Tibial nerve (tissue), 4 donors: ENCODE results near the gene DPAGT1. TPM values are rescaled to one million over a fixed set of nuclear protein-coding genes. Genes with fewer than 3 reads are reported as not detected.
"Not testable (repeated sequence)": the region's sequence is repeated elsewhere in the genome, so short reads cannot be mapped to it uniquely, and the experiment has no call there.

ENCODE experiments used
- DNase-seq, 2 donors: peaks; one replicate each; pipeline ENCODE4 v3.0.0-alpha.2; 2019; ENCODE audit warnings: low spot score in 2 of 2
- H3K27ac ChIP-seq, 4 donors: fragments of 200-600 bp; sonication (generic) in 3 of 4; one replicate each; pipeline ENCODE4 v1.5.1; 2017 to 2019; ENCODE audit warnings: mild to moderate bottlenecking in 1 of 4
- H3K27me3 ChIP-seq, 2 donors: fragments of 200-600 bp; sonication (generic) in 1 of 2; one replicate each; pipeline versions ENCODE4 v1.5.1 to v1.6.0; 2017 to 2019
- H3K36me3 ChIP-seq, 3 donors: fragments of 200-600 bp; sonication (generic); one replicate each; pipeline ENCODE4 v1.5.1; 2018 to 2019
- H3K4me1 ChIP-seq, 4 donors: fragments of 200-600 bp; sonication (generic) in 3 of 4; one replicate each; pipeline ENCODE4 v1.5.1; 2017 to 2019
- H3K4me3 ChIP-seq, 4 donors: fragments of 200-600 bp; sonication (generic) in 3 of 4; one replicate each; pipeline ENCODE4 v1.5.1; 2017 to 2019; ENCODE audit warnings: mild to moderate bottlenecking in 1 of 4, moderate library complexity in 1 of 4
- H3K9me3 ChIP-seq, 4 donors: fragments of 200-600 bp; sonication (generic) in 3 of 4; one replicate each; pipeline ENCODE4 v1.5.1; 2017 to 2019
- EP300 ChIP-seq, 2 donors: sonication (generic); formaldehyde crosslinking; IDR thresholded peaks; one replicate each; pipeline ENCODE4 v1.6.1; 2017; ENCODE audit warnings: antibody characterized with exemption in 2 of 2, mild to moderate bottlenecking in 1 of 2
- POLR2A ChIP-seq, 2 donors: fragments of 450-650 bp; IDR thresholded peaks; one replicate each; pipeline ENCODE4 v1.6.1; 2017; ENCODE audit warnings: antibody characterized with exemption in 2 of 2, mild to moderate bottlenecking in 2 of 2, moderate library complexity in 2 of 2
- WGBS, 2 donors: methylation state at CpG; one replicate each; pipeline ENCODE4 v1.1.5; 2018; 5-methylcytosine and 5-hydroxymethylcytosine counted together
- total RNA-seq, 4 donors: library from RNA; depleted of rRNA; stranded (reverse); fragments of >200 nt; gene quantifications; one replicate each; pipeline ENCODE4 v1.1.0, GENCODE V29; 2016
- TF ChIP-seq, protein P1 (sequence below), 5 experiments: fragments of 200-600 bp in 3 of 5; fragments of 450-650 bp in 2 of 5; sonication (generic) in 3 of 5; IDR thresholded peaks; one replicate each; pipeline ENCODE4 v1.5.1; 2016 to 2019; ENCODE audit warnings: antibody characterized with exemption in 5 of 5, mild to moderate bottlenecking in 3 of 5, moderate library complexity in 2 of 5

Gene DPAGT1
- total RNA-seq, 4 donors from 2014 or later = 20.7 to 33.9 (median 23.5) TPM

DNA sequence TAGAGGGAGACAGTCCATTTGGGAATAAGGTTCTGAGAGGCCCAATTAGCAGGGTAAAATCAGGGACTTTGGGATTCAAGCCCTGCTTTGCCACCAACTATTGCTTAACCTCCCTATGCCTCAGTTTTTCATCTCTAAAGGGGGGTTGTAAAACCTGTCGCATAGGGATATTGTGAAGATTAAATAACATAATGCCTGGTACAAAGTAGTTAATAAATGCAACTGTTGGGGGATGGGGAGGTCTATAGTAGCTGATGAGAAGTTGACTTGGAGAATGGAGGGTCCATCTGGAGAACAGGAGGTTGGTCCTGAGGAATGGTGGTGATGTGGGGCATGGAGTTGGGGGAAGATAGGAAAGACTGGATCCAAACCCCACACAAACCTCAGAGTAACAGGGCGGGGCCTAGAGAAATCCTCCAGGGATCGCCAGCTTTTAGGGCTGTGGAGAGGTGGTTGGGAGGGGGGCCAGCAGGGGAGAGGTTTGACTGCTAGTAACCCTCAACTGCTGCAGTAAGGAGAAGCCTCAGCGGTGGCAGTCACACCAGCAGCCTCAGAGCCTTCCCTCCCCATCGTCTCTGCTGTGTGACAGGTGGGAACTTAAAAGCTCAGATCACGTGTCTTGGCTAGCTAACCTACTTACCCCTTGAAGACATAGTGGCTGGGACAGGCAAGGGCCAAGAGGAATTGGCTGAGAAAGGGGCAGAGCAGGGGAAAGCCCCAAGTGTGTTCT, 46.1 kb upstream of the DPAGT1 start:
- H3K4me3 ChIP-seq = no peak overlapping the region
- H3K27me3 ChIP-seq = peaks cover 0 to 33% of the 10 kb centered on the region in 2 donors
- peaks cover 0 to 30% (median 7%) of the 10 kb centered on the region in 4 donors for H3K4me1 ChIP-seq
- no peak overlapping the region for H3K27ac ChIP-seq
- no peaks in the 10 kb centered on the region for H3K9me3 ChIP-seq
- no peak for DNase-seq
- no peaks in the 10 kb centered on the region for H3K36me3 ChIP-seq
- no peak for TF ChIP-seq EP300 (IDR thresholded peaks at IDR 0.05)
- no peak for TF ChIP-seq POLR2A (IDR thresholded peaks at IDR 0.05)
- TF ChIP-seq, protein P1, sequence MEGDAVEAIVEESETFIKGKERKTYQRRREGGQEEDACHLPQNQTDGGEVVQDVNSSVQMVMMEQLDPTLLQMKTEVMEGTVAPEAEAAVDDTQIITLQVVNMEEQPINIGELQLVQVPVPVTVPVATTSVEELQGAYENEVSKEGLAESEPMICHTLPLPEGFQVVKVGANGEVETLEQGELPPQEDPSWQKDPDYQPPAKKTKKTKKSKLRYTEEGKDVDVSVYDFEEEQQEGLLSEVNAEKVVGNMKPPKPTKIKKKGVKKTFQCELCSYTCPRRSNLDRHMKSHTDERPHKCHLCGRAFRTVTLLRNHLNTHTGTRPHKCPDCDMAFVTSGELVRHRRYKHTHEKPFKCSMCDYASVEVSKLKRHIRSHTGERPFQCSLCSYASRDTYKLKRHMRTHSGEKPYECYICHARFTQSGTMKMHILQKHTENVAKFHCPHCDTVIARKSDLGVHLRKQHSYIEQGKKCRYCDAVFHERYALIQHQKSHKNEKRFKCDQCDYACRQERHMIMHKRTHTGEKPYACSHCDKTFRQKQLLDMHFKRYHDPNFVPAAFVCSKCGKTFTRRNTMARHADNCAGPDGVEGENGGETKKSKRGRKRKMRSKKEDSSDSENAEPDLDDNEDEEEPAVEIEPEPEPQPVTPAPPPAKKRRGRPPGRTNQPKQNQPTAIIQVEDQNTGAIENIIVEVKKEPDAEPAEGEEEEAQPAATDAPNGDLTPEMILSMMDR (IDR thresholded peaks at IDR 0.05) = no peak
- WGBS, 2 donors = 61 to 72% methylated on average over 6 of the region's 6 CpGs

GRCh38 chr11:119145551-119145950, 43.9 kb upstream of the DPAGT1 start:
- peaks cover 0 to 32% of the 10 kb centered on the region in 2 donors for H3K27me3 ChIP-seq
- WGBS, 2 donors = 54 to 55% methylated on average over 3 of the region's 3 CpGs
- no peaks in the 10 kb centered on the region for H3K36me3 ChIP-seq
- no peak for TF ChIP-seq EP300 (IDR thresholded peaks at IDR 0.05)
- H3K9me3 ChIP-seq = no peaks in the 10 kb centered on the region
- DNase-seq = no peak
- H3K4me3 ChIP-seq = no peak overlapping the region
- no peak overlapping the region for H3K27ac ChIP-seq
- H3K4me1 ChIP-seq = peaks cover 0 to 26% (median 7%) of the 10 kb centered on the region in 4 donors

GRCh38 chr11:119144825-119145486, 43.3 kb upstream of the DPAGT1 start:
- no peak overlapping the region for H3K27ac ChIP-seq
- no peaks in the 10 kb centered on the region for H3K9me3 ChIP-seq
- H3K27me3 ChIP-seq = peaks cover 0 to 26% of the 10 kb centered on the region in 2 donors
- H3K4me1 ChIP-seq = peaks cover 0 to 22% (median 7%) of the 10 kb centered on the region in 4 donors
- peak; percentile 23 to 67 for DNase-seq
- no peaks in the 10 kb centered on the region for H3K36me3 ChIP-seq
- no peak for TF ChIP-seq EP300 (IDR thresholded peaks at IDR 0.05)
- TF ChIP-seq POLR2A (IDR thresholded peaks at IDR 0.05) = no peak
- TF ChIP-seq, protein P1 (IDR thresholded peaks at IDR 0.05) = peak; percentile 51 to 75 (median 62)
- 4 to 13% methylated on average over 7 of the region's 7 CpGs for WGBS, 2 donors
- no peak overlapping the region for H3K4me3 ChIP-seq

GRCh38 chr11:119139276-119139675, 37.6 kb upstream of the DPAGT1 start:
- DNase-seq, H3K4me1 ChIP-seq, H3K4me3 ChIP-seq, H3K9me3 ChIP-seq, H3K27ac ChIP-seq, H3K27me3 ChIP-seq: not testable (repeated sequence)
- H3K36me3 ChIP-seq = peaks cover 0 to 11% (median 2%) of the 10 kb centered on the region in 3 donors
- WGBS, 2 donors = 88% methylated on average over 10 of the region's 10 CpGs

GRCh38 chr11:119134389-119134978, 32.8 kb upstream of the DPAGT1 start:
- 57 to 59% methylated on average over 4 of the region's 4 CpGs for WGBS, 2 donors
- TF ChIP-seq, protein P1 (IDR thresholded peaks at IDR 0.05) = peak in 3 of 5 experiments; percentile 21 to 37 (median 30)
- no peak for TF ChIP-seq EP300 (IDR thresholded peaks at IDR 0.05)
- H3K4me1 ChIP-seq = no peaks in the 10 kb centered on the region
- no peaks in the 10 kb centered on the region for H3K9me3 ChIP-seq
- no peak overlapping the region for H3K27ac ChIP-seq
- peaks cover 0 to 59% (median 20%) of the 10 kb centered on the region in 3 donors for H3K36me3 ChIP-seq
- no peak overlapping the region for H3K4me3 ChIP-seq
- H3K27me3 ChIP-seq = no peaks in the 10 kb centered on the region
- DNase-seq = no peak

- H3K4me3 ChIP-seq = no peak overlapping the region
- peaks cover 0 to 11% (median 0%) of the 10 kb centered on the region in 4 donors for H3K4me1 ChIP-seq
- no peak for DNase-seq
- no peaks in the 10 kb centered on the region for H3K9me3 ChIP-seq
- H3K27me3 ChIP-seq = no peaks in the 10 kb centered on the region
- peaks cover 0 to 82% (median 20%) of the 10 kb centered on the region in 3 donors for H3K36me3 ChIP-seq
- WGBS, 2 donors = 50 to 52% methylated on average over 3 of the region's 3 CpGs
- TF ChIP-seq, protein P1 (IDR thresholded peaks at IDR 0.05) = no peak
- TF ChIP-seq EP300 (IDR thresholded peaks at IDR 0.05) = no peak
- TF ChIP-seq POLR2A (IDR thresholded peaks at IDR 0.05) = no peak
- no peak overlapping the region for H3K27ac ChIP-seq
These were observed 29.0 kb upstream of the DPAGT1 start for GRCh38 chr11:119130662-119131061.
